Breast epithelium (tissue), 3 donors: ENCODE results near the gene BICD2.

Source experiments
- CTCF ChIP-seq, 3 donors: fragments of 450-650 bp; IDR thresholded peaks; one replicate each; pipeline ENCODE4 v1.5.1; 2016 to 2017; ENCODE audit warnings: antibody characterized with exemption in 3 of 3, mild to moderate bottlenecking in 3 of 3, moderate library complexity in 3 of 3
- POLR2A ChIP-seq: fragments of 450-650 bp; IDR thresholded peaks from one replicate; pipeline ENCODE4 v1.6.1; 2016; ENCODE audit warnings: antibody characterized with exemption, mild to moderate bottlenecking, moderate library complexity

- TF ChIP-seq CTCF (IDR thresholded peaks at IDR 0.05), result no peak
- no peak for TF ChIP-seq POLR2A
Measured at GRCh38 chr9:92663126-92663525, 101.5 kb downstream of the BICD2 start.
